GM19240 (cell line): Measurements from ENCODE around the gene SLC8A2.
"Not testable (repeated sequence)": the region's sequence is repeated elsewhere in the genome, so short reads cannot be mapped to it uniquely, and the experiment has no call there.

Experiments used
- DNase-seq: peaks from one replicate; pipeline ENCODE4 v3.0.0; 2011; ENCODE audit warnings: low spot score; ENCODE audit not compliant: insufficient read length

SLC8A2 gene

GRCh38 chr19:47489072-47489914 is 17.6 kb upstream of the SLC8A2 start:
- DNase-seq, result no peak

- DNase-seq, result no peak
Observed at GRCh38 chr19:47487551-47488515, 16.1 kb upstream of the SLC8A2 start.

GRCh38 chr19:47486900-47487299 is 15.2 kb upstream of the SLC8A2 start:
- no peak for DNase-seq

- DNase-seq, result not testable (repeated sequence)
Observed at GRCh38 chr19:47486220-47486619, 14.5 kb upstream of the SLC8A2 start.

GRCh38 chr19:47485210-47485609 is 13.5 kb upstream of the SLC8A2 start:
- no peak for DNase-seq

GRCh38 chr19:47483800-47484690 is 12.4 kb upstream of the SLC8A2 start, which contains the start of gene KPTN:
Gene KPTN (minus strand): TSS chr19:47484219. CDS start chr19:47484160, 59 bp downstream.
- DNase-seq, result peak; percentile 98

GRCh38 chr19:47483200-47483599 is 11.5 kb upstream of the SLC8A2 start:
- DNase-seq, result no peak

GRCh38 chr19:47481460-47482052 is 9.9 kb upstream of the SLC8A2 start:
- no peak for DNase-seq

GRCh38 chr19:47480658-47481057 is 9.0 kb upstream of the SLC8A2 start:
- no peak for DNase-seq

- no peak for DNase-seq
Observed at GRCh38 chr19:47479701-47480503, 8.2 kb upstream of the SLC8A2 start.

GRCh38 chr19:47476438-47476972 is 4.8 kb upstream of the SLC8A2 start:
- no peak for DNase-seq

- no peak for DNase-seq
Observed at GRCh38 chr19:47475465-47475864, 3.8 kb upstream of the SLC8A2 start.

GRCh38 chr19:47473336-47473735 is 1.6 kb upstream of the SLC8A2 start:
- no peak for DNase-seq

- DNase-seq, result no peak
Observed at GRCh38 chr19:47471381-47471732, 336 bp downstream of the SLC8A2 start.

GRCh38 chr19:47470447-47471195 is 1.1 kb downstream of the SLC8A2 start:
- no peak for DNase-seq

- no peak for DNase-seq
Observed at GRCh38 chr19:47469719-47470118, 2.0 kb downstream of the SLC8A2 start.

GRCh38 chr19:47469363-47469700 is 2.4 kb downstream of the SLC8A2 start:
- DNase-seq, result no peak

- DNase-seq, result no peak
Observed at GRCh38 chr19:47467914-47468313, 3.8 kb downstream of the SLC8A2 start.

- no peak for DNase-seq
Observed at GRCh38 chr19:47465957-47466356, 5.7 kb downstream of the SLC8A2 start.
